HCT116 (cell line): ENCODE data around the gene LRRC61. TPM values are rescaled to one million over a fixed set of nuclear protein-coding genes. Genes with fewer than 3 reads are reported as not detected.

Source experiments
- ATAC-seq: fragments of 200-7000 bp; cut with Tn5 transposase; 2 replicates; pipeline ENCODE4 v1.9.1; 2020; ENCODE audit warnings: mild to moderate bottlenecking, moderate library complexity
- BruUV-seq: library from RNA; stranded (reverse); fragments of 400-500 nt; replicated peaks from 2 replicates; lab custom pipeline; 2021; lab: Mats Ljungman, UMichigan
- CTCF ChIA-PET: fragments of 300-600 bp; sonication (Branson Sonifier 250); formaldehyde crosslinking; loops from one replicate; lab custom pipeline; 2021; ENCODE audit warnings: antibody characterized with exemption; lab: Charles Lee
- POLR2A ChIA-PET: fragments of 300-600, 350-600 bp; sonication (Branson Sonifier 250); formaldehyde crosslinking; loops from one replicate; lab custom pipeline; 2021; ENCODE audit warnings: antibody characterized with exemption; lab: Charles Lee
- RAD21 ChIA-PET, 2 experiments: fragments of 300-600 bp; sonication (Branson Sonifier 250); formaldehyde crosslinking; loops; one replicate each; lab custom pipeline; 2023; ENCODE audit warnings: low total read pairs in 2 of 2; ENCODE audit not compliant: uncharacterized antibody in 2 of 2, unreplicated experiment in 2 of 2, low non-redundant PET in 1 of 2; lab: Charles Lee
- DNase-seq: peaks from one replicate; pipeline ENCODE4 v3.0.0-alpha.2; 2010; ENCODE audit warnings: low read depth, low spot score
- H2AFZ ChIP-seq: fragments of 200-600 bp; shearing (Covaris generic), sonication (generic); 2 replicates; pipeline ENCODE4 v1.6.1; 2017; ENCODE audit warnings: low read depth, mixed run types, mixed read lengths, antibody characterized with exemption, low read length; ENCODE audit not compliant: poor library complexity, severe bottlenecking
- H3K27ac ChIP-seq: 2 replicates; pipeline ENCODE4 v1.5.1; 2012; ENCODE audit warnings: low read depth, low read length
- H3K27me3 ChIP-seq: fragments of 200-600 bp; sonication (generic); 2 replicates; pipeline ENCODE4 v1.6.1; 2016; ENCODE audit warnings: mixed run types, low read length, mixed read lengths; ENCODE audit not compliant: insufficient read depth
- H3K36me3 ChIP-seq, 2 experiments: fragments of 200-500 bp in 1 of 2; fragments of 200-600 bp in 1 of 2; sonication (Bioruptor generic) in 1 of 2; sonication (generic) in 1 of 2; 2 replicates each; pipeline versions ENCODE4 v1.5.1 to v1.6.1; 2014 to 2016; ENCODE audit warnings: low read length in 2 of 2, inconsistent platforms in 1 of 2, mixed read lengths in 1 of 2, mixed run types in 1 of 2; ENCODE audit not compliant: insufficient read depth in 2 of 2, control insufficient read depth in 1 of 2
- H3K4me1 ChIP-seq, 2 experiments: fragments of 200-600 bp in 1 of 2; sonication (generic) in 1 of 2; 2 replicates each; pipeline versions ENCODE4 v1.5.1 to v1.6.1; 2012 to 2017; ENCODE audit warnings: low read length in 2 of 2, inconsistent platforms in 1 of 2, mild to moderate bottlenecking in 1 of 2, mixed read lengths in 1 of 2, mixed run types in 1 of 2, moderate library complexity in 1 of 2; ENCODE audit not compliant: insufficient read depth in 2 of 2, control insufficient read depth in 1 of 2
- H3K4me2 ChIP-seq: fragments of 200-600 bp; sonication (generic); 2 replicates; pipeline ENCODE4 v1.6.1; 2017; ENCODE audit warnings: mixed run types, low read length, mixed read lengths
- H3K4me3 ChIP-seq, 2 experiments: fragments of 200-600 bp in 1 of 2; sonication (generic) in 1 of 2; replicated peaks in 1 of 2; 2 replicates each; pipeline ENCODE4 v1.5.1; 2011 to 2016; ENCODE audit warnings: low read length in 2 of 2, control low read depth in 1 of 2, low read depth in 1 of 2, mild to moderate bottlenecking in 1 of 2, mixed read lengths in 1 of 2, mixed run types in 1 of 2
- H3K79me2 ChIP-seq: fragments of 200-600 bp; sonication (generic); 2 replicates; pipeline ENCODE4 v1.6.1; 2017; ENCODE audit warnings: mild to moderate bottlenecking, mixed run types, low read length, moderate library complexity, mixed read lengths; ENCODE audit not compliant: insufficient read depth
- H3K9ac ChIP-seq: fragments of 200-600 bp; sonication (generic); 2 replicates; pipeline ENCODE4 v1.6.1; 2016; ENCODE audit warnings: low read length, mixed read lengths
- H3K9me2 ChIP-seq: fragments of 200-600 bp; sonication (generic), shearing (Covaris generic); 2 replicates; pipeline ENCODE4 v1.6.1; 2017; ENCODE audit warnings: mixed run types, mild to moderate bottlenecking, moderate library complexity; ENCODE audit not compliant: insufficient read depth
- H3K9me3 ChIP-seq, 2 experiments: fragments of 200-500 bp in 1 of 2; fragments of 200-600 bp in 1 of 2; sonication (Bioruptor generic) in 1 of 2; sonication (generic) in 1 of 2; 2 replicates each; pipeline ENCODE4 v1.6.1; 2014 to 2017; ENCODE audit warnings: low read length in 2 of 2, mixed read lengths in 2 of 2, inconsistent platforms in 1 of 2, low read depth in 1 of 2, mild to moderate bottlenecking in 1 of 2, mixed run types in 1 of 2, moderate library complexity in 1 of 2; ENCODE audit not compliant: control insufficient read depth in 1 of 2, insufficient read depth in 1 of 2
- H4K20me1 ChIP-seq: fragments of 200-600 bp; sonication (generic), shearing (Covaris generic); 2 replicates; pipeline ENCODE4 v1.6.1; 2017; ENCODE audit warnings: mixed run types, mild to moderate bottlenecking, moderate library complexity; ENCODE audit not compliant: insufficient read depth
- POLR2AphosphoS5 ChIP-seq: IDR thresholded peaks from 2 replicates; pipeline ENCODE4 v1.6.1; 2011; ENCODE audit warnings: mild to moderate bottlenecking, low read depth, low read length, moderate library complexity
- SP1 ChIP-seq: IDR thresholded peaks from 2 replicates; pipeline ENCODE4 v1.6.1; 2012; ENCODE audit warnings: low read depth
- TCF7L2 ChIP-seq: IDR thresholded peaks from 2 replicates; pipeline ENCODE4 v1.7.0; 2011; ENCODE audit warnings: borderline replicate concordance, inconsistent platforms; ENCODE audit not compliant: insufficient read depth, insufficient read length; ENCODE audit errors: extremely low read depth
- intact Hi-C: fragments of 100-400 bp; cut with micrococcal nuclease; formaldehyde crosslinking; loops from 2 replicates; pipeline ENCODE4 v1.10.0; 2022
- total RNA-seq: library from RNA; stranded (reverse); gene quantifications from one replicate; pipeline ENCODE4 v1.2.1, GENCODE V29; 2021; ENCODE audit not compliant: unreplicated experiment

Gene LRRC61
- total RNA-seq, 1 experiment from 2014 or later, result 12.0 TPM

GRCh38 chr7:150379441-150380379, 56.6 kb downstream of the LRRC61 start:
- ATAC-seq (peak; percentile 35), DNase-seq (no peak)
- no TSS peak for BruUV-seq
- Histone ChIP-seq H3K9me2 (no peaks in the 10 kb centered on the region), H3K9me3 (no peaks in the 10 kb centered on the region), H3K9ac (peak overlapping the region; percentile 70), H3K79me2 (no peaks in the 10 kb centered on the region; the same call in 1 of the 2 replicates), H3K27ac (peak overlapping the region; percentile 53), H3K4me2 (peak overlapping the region; percentile 99), H3K4me3 (peak overlapping the region; percentile 66 to 88), H3K4me1 (peaks cover 15 to 24% of the 10 kb centered on the region in 2 experiments), H2AFZ (no peak overlapping the region), H3K27me3 (no peaks in the 10 kb centered on the region), H4K20me1 (no peaks in the 10 kb centered on the region), H3K36me3 (no peaks in the 10 kb centered on the region)
- ChIA-PET CTCF (no interaction called here), RAD21 (no interaction called here), POLR2A (no interaction called here)
- intact Hi-C loops, result loop anchor here (1.0 to 2.0 kb wide), 2 partner anchors 13 to 26 kb away; a partner anchor contains a TSS
- no peak for TF ChIP-seq SP1
- peak; percentile 37 for TF ChIP-seq TCF7L2

GRCh38 chr7:150380463-150380862, 57.3 kb downstream of the LRRC61 start:
- Histone ChIP-seq H3K9me2 (no peaks in the 10 kb centered on the region), H4K20me1 (no peaks in the 10 kb centered on the region), H3K4me3 (peak overlapping the region; percentile 66 to 88; a peak in 3 of 4 replicates), H3K79me2 (no peaks in the 10 kb centered on the region; the same call in 1 of the 2 replicates), H3K4me2 (peak overlapping the region; percentile 99), H3K36me3 (no peaks in the 10 kb centered on the region), H3K4me1 (peaks cover 15 to 24% of the 10 kb centered on the region in 2 experiments), H3K9ac (no peak overlapping the region; the same call in 1 of the 2 replicates), H3K27me3 (no peaks in the 10 kb centered on the region), H3K27ac (no peak overlapping the region), H3K9me3 (no peaks in the 10 kb centered on the region), H2AFZ (no peak overlapping the region)
- ATAC-seq (no peak), DNase-seq (no peak)
- no peak for TF ChIP-seq POLR2AphosphoS5
- ChIA-PET POLR2A (no interaction called here), RAD21 (no interaction called here), CTCF (no interaction called here)
- intact Hi-C loops, result loop anchor here (1.0 kb wide), 1 partner anchor 25 kb away; a partner anchor contains a TSS
- no TSS peak for BruUV-seq
